ENCODE results near the gene RAD51.

The RAD51 gene

GRCh38 chr15:40762919-40763800 is 68.2 kb downstream of the RAD51 start:
- DNase-seq (ENCODE audit: low read depth in 2 of 2) = no peak

GRCh38 chr15:40763801-40764628 is 69.0 kb downstream of the RAD51 start, which contains the start of gene GCHFR:
Gene GCHFR (plus strand): TSS chr15:40764068. CDS start chr15:40764181, 113 bp downstream.
- no peak for DNase-seq (ENCODE audit: low read depth in 2 of 2)

GRCh38 chr15:40764629-40765103 is 69.7 kb downstream of the RAD51 start:
- DNase-seq (ENCODE audit: low read depth in 2 of 2) = no peak

GRCh38 chr15:40766194-40766815 is 71.3 kb downstream of the RAD51 start:
- DNase-seq (ENCODE audit: low read depth in 2 of 2) = no peak

- DNase-seq (ENCODE audit: low read depth in 2 of 2) = no peak
Measured at GRCh38 chr15:40766906-40767837, 72.2 kb downstream of the RAD51 start.

- DNase-seq (ENCODE audit: low read depth in 2 of 2) = no peak
Measured at GRCh38 chr15:40767838-40768500, 73.0 kb downstream of the RAD51 start.

- DNase-seq (ENCODE audit: low read depth in 2 of 2) = no peak
Measured at GRCh38 chr15:40768521-40769273, 73.7 kb downstream of the RAD51 start.

GRCh38 chr15:40769274-40770146 is 74.5 kb downstream of the RAD51 start, which contains the start of gene C15orf62:
Gene C15orf62 (plus strand): TSS chr15:40769980. CDS start chr15:40770496, 516 bp downstream.
- DNase-seq (ENCODE audit: low read depth in 2 of 2) = no peak

- no peak for DNase-seq (ENCODE audit: low read depth in 2 of 2)
Measured at GRCh38 chr15:40770147-40770721, 75.3 kb downstream of the RAD51 start.

- no peak for DNase-seq (ENCODE audit: low read depth in 2 of 2)
Measured at GRCh38 chr15:40771242-40771641, 76.3 kb downstream of the RAD51 start.

- DNase-seq (ENCODE audit: low read depth in 2 of 2) = no peak
Measured at GRCh38 chr15:40772014-40772413, 77.0 kb downstream of the RAD51 start.

GRCh38 chr15:40773496-40773895 is 78.5 kb downstream of the RAD51 start:
- no peak for DNase-seq (ENCODE audit: low read depth in 2 of 2)

- DNase-seq (ENCODE audit: low read depth in 2 of 2) = no peak
Measured at GRCh38 chr15:40773902-40774301, 78.9 kb downstream of the RAD51 start.

- DNase-seq (ENCODE audit: low read depth in 2 of 2) = no peak
Measured at GRCh38 chr15:40775007-40775406, 80.0 kb downstream of the RAD51 start.

- DNase-seq (ENCODE audit: low read depth in 2 of 2) = no peak
Measured at GRCh38 chr15:40775740-40776536, 81.0 kb downstream of the RAD51 start.

GRCh38 chr15:40776537-40777141 is 81.7 kb downstream of the RAD51 start:
- DNase-seq (ENCODE audit: low read depth in 2 of 2) = no peak

Data from fibroblast of skin of left biceps (primary cell).